ENCODE data around the gene GPR55. TPM values are rescaled to one million over a fixed set of nuclear protein-coding genes. Genes with fewer than 3 reads are reported as not detected.

GPR55 gene
- total and polyA plus RNA-seq, 2 of the 8 experiments (the other 6 are each of a cell fraction or from before 2014, with no cell fraction given): not detected

- no peak overlapping the region for H2BK120ac ChIP-seq (replicated peaks; ENCODE audit: low read depth, low read length)
- FAIRE-seq: no peak
- H2AFZ ChIP-seq (ENCODE audit: low read length): no peak overlapping the region
- WGBS, 2 experiments (ENCODE audit: extremely low coverage in 1 of 2, insufficient coverage in 1 of 2, insufficient read length in 1 of 2, insufficient replicate concordance in 2 of 2, low coverage in 1 of 2, low lambda C conversion rate in 2 of 2, missing lambda C conversion rate in 1 of 2): 86% methylated on average over 11 of the region's 11 CpGs; no CpG with 5 or more reads in 1 of the 2 experiments
- H2AK5ac ChIP-seq (ENCODE audit: low read depth, low read length): peak overlapping the region; percentile 86; the same call in 1 of the 2 replicates
- H3K56ac ChIP-seq (replicated peaks; ENCODE audit: insufficient read length, low read depth, low read length): no peak overlapping the region
- peaks cover 16 to 95% of the 10 kb centered on the region in 2 experiments for H3K79me2 ChIP-seq (ENCODE audit: control insufficient read depth in 1 of 2, insufficient read depth in 2 of 2, low read length in 2 of 2)
- peak overlapping the region in 1 of 4 experiments; percentile 53; a peak in 1 of 8 replicates for H3K4me3 ChIP-seq (ENCODE audit: extremely low read depth in 1 of 4, insufficient read depth in 2 of 4, low read depth in 3 of 4, low read length in 4 of 4)
- H3K18ac ChIP-seq (ENCODE audit: extremely low read depth, low read length): peak overlapping the region; percentile 97
- no peak overlapping the region for H2BK15ac ChIP-seq (ENCODE audit: low read length)
- H4K5ac ChIP-seq (ENCODE audit: insufficient read length, low read depth, low read length): peak overlapping the region; percentile 73
- peak overlapping the region; percentile 100 for H2BK5ac ChIP-seq (ENCODE audit: low read depth, low read length)
- peaks cover 6 to 21% (median 9%) of the 10 kb centered on the region in 4 experiments; a peak in 6 of 8 replicates for H3K36me3 ChIP-seq (ENCODE audit: control insufficient read depth in 2 of 4, insufficient read depth in 4 of 4, low read length in 3 of 4)
- peak overlapping the region in 2 of 4 experiments; percentile 16 to 18; a peak in 3 of 7 replicates for H3K9ac ChIP-seq (replicated peaks in 1 of 4; ENCODE audit: extremely low read depth in 1 of 4, low read depth in 3 of 4, low read length in 3 of 4)
- ChIA-PET POLR2A (ENCODE audit: partially characterized antibody) (interaction anchor here (0.6 to 6.6 kb wide), 14 partner anchors 8 to 595 kb away, joined by 3 to 50 read pairs (median 8); partner anchors contain the start of gene NCL), CTCF (ENCODE audit: partially characterized antibody) (interaction anchor here (0.8 to 10.1 kb wide), 14 partner anchors 9 to 501 kb away, joined by 3 to 86 read pairs (median 4); no protein-coding TSS in a partner anchor)
- peaks cover 15% of the 10 kb centered on the region for H3K23me2 ChIP-seq (ENCODE audit: low read depth, low read length)
- peak overlapping the region; percentile 29 for H3K4ac ChIP-seq (replicated peaks; ENCODE audit: insufficient read length, low read depth, low read length)
- DNase-seq (ENCODE audit: low read depth in 1 of 2, low spot score in 2 of 2): peak in 1 of 2 experiments; percentile 46
- H4K20me1 ChIP-seq (replicated peaks in 1 of 2; ENCODE audit: control insufficient read depth in 1 of 2, insufficient read depth in 2 of 2, low read length in 2 of 2): peaks cover 2 to 26% of the 10 kb centered on the region in 2 experiments
- peaks cover 17 to 57% (median 49%) of the 10 kb centered on the region in 4 experiments for H3K4me1 ChIP-seq (replicated peaks in 1 of 4; ENCODE audit: control insufficient read depth in 3 of 4, insufficient read depth in 4 of 4, low read length in 3 of 4)
- peak overlapping the region; percentile 35 for H3K27ac ChIP-seq (ENCODE audit: low read depth, low read length)
- no peaks in the 10 kb centered on the region for H3K9me3 ChIP-seq (ENCODE audit: insufficient read depth in 2 of 2, low read depth in 1 of 2, low read length in 1 of 2)
- no peaks in the 10 kb centered on the region for H3K27me3 ChIP-seq (replicated peaks in 1 of 4; ENCODE audit: control insufficient read depth in 3 of 4, extremely low read depth in 1 of 4, insufficient read depth in 3 of 4, low read length in 3 of 4)
- H3K14ac ChIP-seq (ENCODE audit: insufficient read length): no peak overlapping the region
- H2BK12ac ChIP-seq (ENCODE audit: low read depth, low read length): peak overlapping the region; percentile 84; the same call in 1 of the 2 replicates
- H4K8ac ChIP-seq (ENCODE audit: extremely low read depth, insufficient read depth, low read length): peak overlapping the region; percentile 75
- H3K4me2 ChIP-seq (ENCODE audit: insufficient read depth in 1 of 2, low read depth in 2 of 2, low read length in 2 of 2): peak overlapping the region; percentile 71 to 94; a peak in 3 of 4 replicates
- H4K91ac ChIP-seq (replicated peaks; ENCODE audit: insufficient read length, low read length): peak overlapping the region; percentile 83
- H3K79me1 ChIP-seq (ENCODE audit: low read depth, low read length): peaks cover 35% of the 10 kb centered on the region
- peak overlapping the region; percentile 40; the same call in 1 of the 2 replicates for H2BK20ac ChIP-seq (ENCODE audit: low read length)
- H3K23ac ChIP-seq (ENCODE audit: insufficient read length): no peak overlapping the region
- no peak for TF ChIP-seq CTCF (IDR thresholded peaks at IDR 0.05; ENCODE audit: control extremely low read depth in 1 of 3, insufficient read depth in 1 of 3, low read depth in 1 of 3, low read length in 3 of 3)
- no peak for TF ChIP-seq TAF1 (IDR thresholded peaks at IDR 0.05; ENCODE audit: low read depth, low read length)
- TF ChIP-seq KDM5A (IDR thresholded peaks at IDR 0.05; ENCODE audit: low read length): no peak
- TF ChIP-seq ATF2 (IDR thresholded peaks at IDR 0.05; ENCODE audit: low read length): no peak
- no peak for TF ChIP-seq ZNF274 (IDR thresholded peaks at IDR 0.05; ENCODE audit: borderline replicate concordance, extremely low read depth, low read length)
- TF ChIP-seq POU5F1 (IDR thresholded peaks at IDR 0.05; ENCODE audit: low read depth, low read length): no peak
Observed at GRCh38 chr2:230869914-230870543, 55.0 kb downstream of the GPR55 start.

Measured in H1 (cell line).